HG02973 (cell line): ENCODE data around the gene TMEM165.
A peak's percentile ranks its signal among the peaks of the same experiment; 100 is the strongest.

Source experiments
- ATAC-seq: cut with Tn5 transposase; IDR thresholded peaks from one replicate; pipeline ENCODE4 v1.9.1; 2021; ENCODE audit warnings: moderate library complexity; ENCODE audit not compliant: unreplicated experiment

The TMEM165 gene

GRCh38 chr4:55405073-55405472, 9.3 kb downstream of the TMEM165 start:
- no peak for ATAC-seq

GRCh38 chr4:55406545-55406944, 10.8 kb downstream of the TMEM165 start:
- no peak for ATAC-seq

GRCh38 chr4:55407119-55407518, 11.4 kb downstream of the TMEM165 start:
- ATAC-seq: no peak

DNA sequence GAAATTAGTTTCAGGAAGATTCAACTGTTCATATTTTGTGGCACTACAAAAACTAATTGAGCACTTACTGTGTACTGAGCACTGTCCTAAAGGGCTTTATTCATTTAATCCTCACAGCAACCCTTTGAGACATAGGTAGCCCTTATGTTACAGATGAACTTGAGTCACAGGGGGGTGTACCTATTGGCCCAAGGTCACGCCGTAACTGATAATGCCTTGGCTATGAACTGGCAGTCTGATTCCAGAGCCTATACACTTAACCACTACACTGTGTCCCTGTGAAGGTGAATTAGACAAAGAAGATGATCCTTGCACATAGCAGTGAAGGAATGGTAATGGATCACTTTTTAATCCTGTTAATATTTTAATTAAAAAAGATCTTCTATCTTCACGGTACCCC, 12.0 kb downstream of the TMEM165 start:
- no peak for ATAC-seq

GRCh38 chr4:55409468-55410171, 13.9 kb downstream of the TMEM165 start:
- peak; percentile 75 for ATAC-seq

DNA sequence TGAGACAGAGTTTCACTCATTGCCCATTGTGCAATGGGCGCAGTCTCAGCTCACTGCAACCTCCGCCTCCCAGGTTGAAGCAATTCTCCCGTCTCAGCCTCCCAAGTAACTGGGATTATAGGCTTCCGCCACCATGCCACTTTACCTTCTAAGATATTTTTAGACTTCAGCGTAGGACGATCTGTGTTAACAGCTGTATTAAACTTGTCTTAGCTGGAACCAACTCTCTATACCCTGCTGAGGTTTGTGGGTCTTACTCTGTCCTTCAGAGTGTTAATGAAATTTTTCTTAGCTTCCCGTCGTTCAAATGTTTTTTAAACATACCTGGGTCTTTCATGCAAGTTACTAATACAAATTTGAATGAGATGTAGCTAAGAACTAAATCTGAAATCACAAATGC, 14.7 kb downstream of the TMEM165 start:
- ATAC-seq: no peak

DNA sequence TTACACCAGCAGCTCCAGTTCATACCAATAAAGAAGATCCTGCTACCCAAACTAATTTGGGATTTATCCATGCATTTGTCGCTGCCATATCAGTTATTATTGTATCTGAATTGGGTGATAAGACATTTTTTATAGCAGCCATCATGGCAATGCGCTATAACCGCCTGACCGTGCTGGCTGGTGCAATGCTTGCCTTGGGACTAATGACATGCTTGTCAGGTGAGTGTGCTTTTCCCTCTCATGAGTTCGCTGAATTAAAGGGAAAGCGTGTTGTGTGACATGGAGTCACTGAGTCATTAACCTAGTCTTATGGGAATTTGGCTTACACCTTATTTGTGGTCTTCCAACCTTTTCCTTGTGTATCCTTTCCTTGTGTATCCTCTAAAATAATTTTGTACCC, 15.9 kb downstream of the TMEM165 start:
- ATAC-seq: no peak

- no peak for ATAC-seq
Measured at GRCh38 chr4:55416176-55416575, 20.4 kb downstream of the TMEM165 start.

GRCh38 chr4:55424791-55425190, 29.0 kb downstream of the TMEM165 start:
- ATAC-seq: no peak

DNA sequence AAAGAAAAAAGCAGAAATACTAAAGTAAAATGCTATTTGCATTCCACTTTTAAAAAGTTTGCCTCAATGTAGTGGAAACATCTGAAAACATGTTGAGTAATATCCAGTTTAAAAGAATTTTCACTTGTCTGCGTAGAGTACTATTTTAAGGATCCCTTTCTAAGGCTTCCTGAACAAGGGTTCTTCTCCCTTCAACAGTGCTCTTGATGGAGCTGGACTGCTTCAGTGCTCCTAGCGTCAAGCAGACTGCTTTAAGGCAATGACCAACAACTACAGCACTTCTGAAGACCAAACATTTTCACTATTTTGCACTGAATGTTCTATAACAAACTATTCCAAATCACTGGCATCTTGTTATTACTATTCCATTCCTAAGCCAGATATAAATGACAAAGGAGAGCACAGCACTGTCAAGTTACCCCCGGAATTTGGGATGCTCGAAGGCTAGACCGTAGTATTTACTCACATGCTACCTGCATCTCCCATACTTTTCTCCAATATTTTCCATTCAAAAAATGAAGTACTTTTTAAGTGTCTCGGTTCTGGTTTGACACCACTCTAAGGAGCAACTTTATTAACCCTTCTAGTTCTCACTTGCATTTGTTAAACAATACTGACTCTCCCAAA, 36.1 kb downstream of the TMEM165 start:
- ATAC-seq: no peak

- ATAC-seq: peak; percentile 58
Measured at GRCh38 chr4:55435141-55435841, 39.5 kb downstream of the TMEM165 start.

DNA sequence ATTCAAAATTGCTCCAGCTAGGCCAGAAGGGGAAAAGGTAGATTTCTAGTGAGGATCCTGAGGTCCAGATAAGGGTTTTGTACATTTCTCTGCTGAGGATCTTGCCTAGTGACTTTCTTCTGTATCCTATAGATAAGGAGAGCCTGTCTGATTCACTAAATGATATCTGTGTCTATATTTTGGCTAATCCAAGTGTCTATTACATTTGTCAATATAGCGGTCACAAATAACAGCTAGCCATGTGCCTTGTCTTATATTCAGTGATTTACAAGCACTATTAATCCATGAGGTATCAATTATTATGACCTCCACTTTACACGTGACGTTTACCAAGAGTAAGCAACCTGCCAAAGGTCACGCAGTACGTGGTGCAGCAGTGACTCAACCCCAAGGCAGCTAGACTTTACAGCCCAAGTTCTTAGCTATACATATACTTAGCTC, 41.6 kb downstream of the TMEM165 start:
- ATAC-seq: no peak

GRCh38 chr4:55437823-55438222, 42.1 kb downstream of the TMEM165 start:
- no peak for ATAC-seq

- ATAC-seq: no peak
Measured at GRCh38 chr4:55438314-55438713, 42.6 kb downstream of the TMEM165 start.

DNA sequence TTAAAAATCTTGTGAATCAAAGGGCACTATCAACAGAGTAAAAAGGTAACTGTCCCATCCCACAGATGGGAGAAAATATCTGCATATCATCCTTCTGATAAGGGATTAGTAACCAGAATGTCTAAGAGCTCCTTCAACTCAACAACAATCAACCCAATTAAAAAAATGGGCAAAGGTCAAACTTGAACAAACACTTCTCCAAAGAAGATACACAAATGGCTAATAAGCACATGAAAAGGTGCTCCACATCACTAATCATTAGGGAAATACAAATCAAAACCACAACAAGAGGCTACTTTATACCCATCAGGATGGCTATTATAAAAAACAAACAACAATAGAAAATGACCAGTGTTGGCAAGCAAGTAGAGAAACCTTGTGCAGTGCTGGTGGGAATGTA, 43.3 kb downstream of the TMEM165 start:
- no peak for ATAC-seq

GRCh38 chr4:55440786-55441185, 45.0 kb downstream of the TMEM165 start:
- ATAC-seq: no peak

- ATAC-seq: no peak
Measured at GRCh38 chr4:55442541-55442940, 46.8 kb downstream of the TMEM165 start.

DNA sequence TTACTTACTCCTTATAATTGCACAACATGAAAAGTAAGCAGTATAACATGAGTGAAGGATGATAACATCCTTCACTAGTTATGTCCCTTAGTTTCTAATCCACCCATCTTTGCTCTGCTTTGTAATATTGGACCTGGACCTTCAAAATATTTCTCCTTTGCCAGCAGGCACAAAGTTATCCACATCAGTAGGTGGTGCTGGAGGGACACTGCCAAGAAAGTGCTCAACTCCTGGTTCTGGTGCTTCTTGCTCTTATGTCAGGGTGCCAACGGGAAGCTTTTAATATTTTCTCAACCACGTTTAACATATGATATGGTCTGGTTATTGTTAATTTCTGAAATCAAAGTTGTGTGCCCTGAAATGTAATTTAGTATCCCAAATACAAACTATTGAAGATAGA, 49.1 kb downstream of the TMEM165 start:
- ATAC-seq: no peak

GRCh38 chr4:55445921-55446577, 50.3 kb downstream of the TMEM165 start:
- ATAC-seq: no peak

GRCh38 chr4:55446578-55446922, 50.8 kb downstream of the TMEM165 start:
- ATAC-seq: no peak

DNA sequence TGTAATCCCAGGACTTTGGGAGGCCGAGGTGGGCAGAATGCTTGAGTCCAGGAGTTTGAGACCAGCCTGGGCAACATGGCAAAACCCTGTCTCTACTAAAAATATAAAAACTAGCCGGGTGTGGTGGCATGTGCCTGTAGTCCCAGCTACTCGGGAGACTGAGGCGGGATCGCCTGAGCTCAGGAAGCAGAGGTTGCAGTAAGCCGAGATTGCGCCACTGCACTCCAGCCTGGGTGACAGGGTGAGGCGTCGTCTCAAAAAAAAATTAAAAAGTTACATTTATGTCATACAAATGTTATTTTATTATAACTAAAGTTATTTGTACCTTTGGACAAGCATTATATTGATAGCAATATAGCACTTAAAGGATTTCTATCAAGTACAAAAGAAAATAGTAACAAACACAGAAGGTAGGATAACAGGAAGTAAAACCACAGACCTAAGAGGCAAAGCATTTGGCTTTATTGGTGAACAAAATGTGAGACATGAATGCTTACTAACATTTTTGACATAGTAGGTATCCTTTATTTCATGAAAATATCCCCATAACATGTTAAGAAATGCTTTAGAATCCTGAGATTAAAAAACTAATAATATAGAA, 51.5 kb downstream of the TMEM165 start:
- ATAC-seq: no peak
